Loucy (cell line): ENCODE data around the gene MSMB.

Experiments
- H2AFZ ChIP-seq: fragments of 200-600 bp; sonication (generic); 2 replicates; pipeline ENCODE4 v1.6.0; 2016; ENCODE audit warnings: antibody characterized with exemption, mild to moderate bottlenecking, low read length, moderate library complexity
- H3F3A ChIP-seq: fragments of 200-600 bp; 2 replicates; pipeline ENCODE4 v1.6.0; 2016; ENCODE audit warnings: antibody characterized with exemption, low read depth, mild to moderate bottlenecking
- H3K27me3 ChIP-seq: fragments of 200-600 bp; sonication (generic); 2 replicates; pipeline ENCODE4 v1.6.1; 2014; ENCODE audit warnings: low read length, mild to moderate bottlenecking; ENCODE audit not compliant: insufficient read depth, poor library complexity, severe bottlenecking
- H3K36me3 ChIP-seq: fragments of 200-600 bp; sonication (generic); 2 replicates; pipeline ENCODE4 v1.6.1; 2016; ENCODE audit warnings: low read length; ENCODE audit not compliant: insufficient read depth
- H3K4me1 ChIP-seq: fragments of 200-600 bp; sonication (generic); 2 replicates; pipeline ENCODE4 v1.5.1; 2014; ENCODE audit warnings: low read length, mild to moderate bottlenecking; ENCODE audit not compliant: insufficient read depth, poor library complexity, severe bottlenecking
- H3K4me2 ChIP-seq: fragments of 200-600 bp; sonication (generic); 2 replicates; pipeline ENCODE4 v1.6.0; 2014; ENCODE audit warnings: antibody characterized with exemption, low read length, low read depth, mild to moderate bottlenecking; ENCODE audit not compliant: poor library complexity, severe bottlenecking
- H3K4me3 ChIP-seq: fragments of 200-600 bp; sonication (generic); 2 replicates; pipeline ENCODE4 v1.5.1; 2014; ENCODE audit warnings: low read length, mild to moderate bottlenecking, mixed read lengths; ENCODE audit not compliant: poor library complexity, severe bottlenecking
- H3K79me2 ChIP-seq: fragments of 200-600 bp; sonication (generic); 2 replicates; pipeline ENCODE4 v1.6.1; 2014; ENCODE audit warnings: low read length; ENCODE audit not compliant: insufficient read depth
- H3K9ac ChIP-seq: fragments of 200-600 bp; sonication (generic); 2 replicates; pipeline ENCODE4 v1.6.0; 2014; ENCODE audit warnings: mild to moderate bottlenecking, low read depth, low read length, moderate library complexity; ENCODE audit not compliant: poor library complexity, severe bottlenecking
- H3K9me2 ChIP-seq: fragments of 200-600 bp; sonication (generic); replicated peaks from 2 replicates; pipeline ENCODE4 v1.6.1; 2016; ENCODE audit warnings: low read depth, low read length, mixed read lengths
- H3K9me3 ChIP-seq: fragments of 200-600 bp; sonication (generic); 2 replicates; pipeline ENCODE4 v1.6.1; 2014; ENCODE audit warnings: mild to moderate bottlenecking, antibody characterized with exemption, low read length, low read depth; ENCODE audit not compliant: insufficient read depth
- H4K20me1 ChIP-seq: fragments of 200-600 bp; sonication (generic); 2 replicates; pipeline ENCODE4 v1.6.0; 2014; ENCODE audit warnings: antibody characterized with exemption, low read length, mild to moderate bottlenecking; ENCODE audit not compliant: insufficient read depth, poor library complexity, severe bottlenecking
- CTCF ChIP-seq: fragments of 200-600 bp; sonication (generic); conservative IDR thresholded peaks from 2 replicates; pipeline ENCODE4 v1.5.1; 2014; ENCODE audit warnings: mild to moderate bottlenecking, antibody characterized with exemption, low read length
- EZH2phosphoT487 ChIP-seq: fragments of 200-600 bp; IDR thresholded peaks from 2 replicates; pipeline ENCODE4 v1.6.1; 2018; ENCODE audit warnings: antibody characterized with exemption, mild to moderate bottlenecking, moderate library complexity, borderline replicate concordance

MSMB gene

GRCh38 chr10:46016190-46016589 lies 29.9 kb downstream of the MSMB start:
- peaks cover 61% of the 10 kb centered on the region for H4K20me1 ChIP-seq
- no peak overlapping the region for H3K4me2 ChIP-seq
- no peaks in the 10 kb centered on the region for H3K27me3 ChIP-seq
- no peaks in the 10 kb centered on the region for H3K9me3 ChIP-seq
- TF ChIP-seq CTCF (no peak), EZH2phosphoT487 (no peak)
- 0 out of 2 replicates have a peak, but pooled peaks cover 4% of the 10 kb centered on the region for H3F3A ChIP-seq
- no peak overlapping the region for H3K4me3 ChIP-seq
- peaks cover 70% of the 10 kb centered on the region for H3K79me2 ChIP-seq
- H3K9ac ChIP-seq: no peak overlapping the region
- H2AFZ ChIP-seq: no peak overlapping the region
- H3K36me3 ChIP-seq: peaks cover 58% of the 10 kb centered on the region
- no peaks in the 10 kb centered on the region for H3K9me2 ChIP-seq
- peaks cover 32% of the 10 kb centered on the region for H3K4me1 ChIP-seq

- Histone ChIP-seq H3K9ac (no peak overlapping the region), H3K4me2 (no peak overlapping the region), H3K79me2 (peaks cover 57% of the 10 kb centered on the region), H3K9me3 (no peaks in the 10 kb centered on the region), H3K27me3 (no peaks in the 10 kb centered on the region), H4K20me1 (peaks cover 47% of the 10 kb centered on the region), H3F3A (0 out of 2 replicates have a peak, but pooled peaks cover 4% of the 10 kb centered on the region), H2AFZ (no peak overlapping the region), H3K36me3 (peaks cover 71% of the 10 kb centered on the region), H3K4me1 (peaks cover 19% of the 10 kb centered on the region), H3K9me2 (no peaks in the 10 kb centered on the region), H3K4me3 (no peak overlapping the region)
- TF ChIP-seq CTCF (no peak), EZH2phosphoT487 (no peak)
Measured at GRCh38 chr10:46014683-46015405, 31.2 kb downstream of the MSMB start.

- no peak for TF ChIP-seq EZH2phosphoT487
- TF ChIP-seq CTCF: no peak
- Histone ChIP-seq H3K27me3 (no peaks in the 10 kb centered on the region), H3K36me3 (peaks cover 78% of the 10 kb centered on the region), H3K79me2 (peaks cover 50% of the 10 kb centered on the region), H3K4me2 (no peak overlapping the region), H4K20me1 (peaks cover 41% of the 10 kb centered on the region), H3K4me3 (no peak overlapping the region), H3F3A (0 out of 2 replicates have a peak, but pooled peaks cover 4% of the 10 kb centered on the region), H3K9ac (no peak overlapping the region), H3K9me2 (no peaks in the 10 kb centered on the region), H3K4me1 (peaks cover 12% of the 10 kb centered on the region), H2AFZ (no peak overlapping the region), H3K9me3 (no peaks in the 10 kb centered on the region)
Measured at GRCh38 chr10:46014206-46014605, 31.9 kb downstream of the MSMB start.
